ENCODE results near the gene PPP3R1. TPM values are rescaled to one million over a fixed set of nuclear protein-coding genes. Genes with fewer than 3 reads are reported as not detected.

The PPP3R1 gene
- total RNA-seq, 4 donors from 2014 or later: 19.3 to 28.0 (median 25.7) TPM

GRCh38 chr2:68158134-68158447, 94.2 kb downstream of the PPP3R1 start:
- H3K4me3 ChIP-seq: peak overlapping the region; percentile 83 to 98 (median 92)
- intact Hi-C loops (cut with DNase I): no loop called here
- H3K27ac ChIP-seq (replicated peaks in 1 of 4): peak overlapping the region; percentile 83 to 94 (median 88)
- H3K4me1 ChIP-seq: peaks cover 27 to 42% (median 36%) of the 10 kb centered on the region in 4 donors
- under 1% methylated on average over 7 of the region's 7 CpGs for WGBS
- no peak for DNase-seq (ENCODE audit: extremely low spot score)
- H3K9me3 ChIP-seq: no peaks in the 10 kb centered on the region
- no peak for TF ChIP-seq EP300 (IDR thresholded peaks at IDR 0.05)
- no peak for TF ChIP-seq POLR2A (IDR thresholded peaks at IDR 0.05; ENCODE audit: low read depth)
- TF ChIP-seq POLR2AphosphoS5 (IDR thresholded peaks at IDR 0.05): no peak
- TF ChIP-seq CTCF (IDR thresholded peaks at IDR 0.05): no peak
- no peaks in the 10 kb centered on the region for H3K27me3 ChIP-seq
- peaks cover 12 to 37% (median 24%) of the 10 kb centered on the region in 4 donors for H3K36me3 ChIP-seq

- no peaks in the 10 kb centered on the region for H3K9me3 ChIP-seq
- H3K4me1 ChIP-seq: peaks cover 27 to 47% (median 38%) of the 10 kb centered on the region in 4 donors
- TF ChIP-seq EP300 (IDR thresholded peaks at IDR 0.05) (no peak), CTCF (IDR thresholded peaks at IDR 0.05) (peak in 1 of 3 experiments; percentile 21), POLR2AphosphoS5 (IDR thresholded peaks at IDR 0.05) (peak; percentile 77 to 84)
- H3K4me3 ChIP-seq: peak within 1 kb of the TSS; percentile 83 to 98 (median 92)
- H3K27ac ChIP-seq (replicated peaks in 1 of 4): peak within 1 kb of the TSS; percentile 83 to 94 (median 88)
- no peaks in the 10 kb centered on the region for H3K27me3 ChIP-seq
- intact Hi-C loops (cut with DNase I): loop anchor here (2.0 kb wide), 1 partner anchor 95 kb away; the partner anchor contains the start of gene PPP3R1
- DNase-seq (ENCODE audit: extremely low spot score): peak; percentile 99
- WGBS: under 1% methylated on average over 39 of the region's 44 CpGs
- peaks cover 8 to 32% (median 19%) of the 10 kb centered on the region in 4 donors for H3K36me3 ChIP-seq
Measured at GRCh38 chr2:68157402-68158133, 94.8 kb downstream of the PPP3R1 start, which contains the start of gene PNO1. Gene PNO1, plus strand, starts transcription at chr2:68157888. Its CDS starts 47 bp downstream, at chr2:68157935.

- intact Hi-C loops (cut with DNase I): loop anchor here (2.0 kb wide), 1 partner anchor 96 kb away; the partner anchor contains the start of gene PPP3R1
- peaks cover 27 to 49% (median 43%) of the 10 kb centered on the region in 4 donors for H3K4me1 ChIP-seq
- peaks cover 5 to 26% (median 14%) of the 10 kb centered on the region in 4 donors for H3K36me3 ChIP-seq
- no peak for TF ChIP-seq POLR2A (IDR thresholded peaks at IDR 0.05; ENCODE audit: low read depth)
- no peak for TF ChIP-seq EP300 (IDR thresholded peaks at IDR 0.05)
- TF ChIP-seq POLR2AphosphoS5 (IDR thresholded peaks at IDR 0.05): no peak
- TF ChIP-seq CTCF (IDR thresholded peaks at IDR 0.05): no peak
- WGBS: 0% methylated on average over 1 of the region's 28 CpGs
- no peak for DNase-seq (ENCODE audit: extremely low spot score)
- H3K27me3 ChIP-seq: no peaks in the 10 kb centered on the region
- peak overlapping the region; percentile 83 to 94 (median 88) for H3K27ac ChIP-seq (replicated peaks in 1 of 4)
- no peaks in the 10 kb centered on the region for H3K9me3 ChIP-seq
- peak overlapping the region; percentile 83 to 98 (median 92) for H3K4me3 ChIP-seq
Measured at GRCh38 chr2:68157002-68157401, 95.3 kb downstream of the PPP3R1 start.

DNA sequence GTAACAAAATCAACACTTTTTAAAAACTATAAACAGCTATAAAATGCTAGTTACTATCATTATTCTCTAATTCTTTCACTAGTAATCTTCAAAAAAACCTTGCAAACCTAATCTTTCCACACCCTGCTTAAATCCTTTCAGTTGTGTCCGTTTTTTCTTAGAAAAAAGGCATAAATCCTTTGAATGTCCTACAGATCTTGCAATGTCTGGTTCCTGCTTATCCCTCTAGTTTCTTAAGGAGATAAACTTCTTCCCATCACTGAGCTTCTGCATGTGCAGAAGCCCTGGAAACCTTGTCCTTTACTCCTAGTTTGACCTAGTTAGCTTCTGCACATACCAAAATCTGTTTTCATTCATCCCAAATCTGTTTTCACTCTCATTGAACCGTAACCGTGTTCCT, 95.9 kb downstream of the PPP3R1 start:
- 10% methylated on average over 3 of the region's 3 CpGs for WGBS
- Histone ChIP-seq H3K36me3 (peaks cover 0 to 20% (median 8%) of the 10 kb centered on the region in 4 donors), H3K27me3 (no peaks in the 10 kb centered on the region), H3K9me3 (no peaks in the 10 kb centered on the region), H3K27ac (replicated peaks in 1 of 4) (peak overlapping the region; percentile 83 to 94 (median 88)), H3K4me1 (peaks cover 27 to 50% (median 43%) of the 10 kb centered on the region in 4 donors), H3K4me3 (peak overlapping the region; percentile 83 to 98 (median 92))
- intact Hi-C loops (cut with DNase I): loop anchor here (2.0 kb wide), 1 partner anchor 96 kb away; the partner anchor contains the start of gene PPP3R1
- TF ChIP-seq POLR2A (IDR thresholded peaks at IDR 0.05; ENCODE audit: low read depth): no peak
- DNase-seq (ENCODE audit: extremely low spot score): no peak

DNA sequence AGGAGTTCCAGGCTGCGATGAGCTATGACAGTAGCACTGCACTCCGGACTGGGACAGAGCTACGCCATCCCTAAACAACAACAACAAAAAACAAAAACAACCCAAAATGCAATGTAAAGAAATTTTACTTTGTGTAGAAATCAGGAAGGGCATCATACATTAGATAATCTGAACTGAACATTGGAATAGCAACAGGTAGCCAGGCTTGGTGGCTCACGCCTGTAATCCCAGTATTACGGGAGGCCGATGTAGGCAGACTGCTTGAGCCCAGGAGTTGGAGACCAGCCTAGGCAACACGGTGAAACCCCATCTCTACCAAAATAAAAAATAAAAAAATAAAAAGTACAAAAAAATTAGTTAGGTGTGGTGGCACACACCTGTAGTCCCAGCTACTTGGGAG, 96.7 kb downstream of the PPP3R1 start:
- TF ChIP-seq POLR2AphosphoS5 (IDR thresholded peaks at IDR 0.05) (no peak), POLR2A (IDR thresholded peaks at IDR 0.05; ENCODE audit: low read depth) (no peak), EP300 (IDR thresholded peaks at IDR 0.05) (no peak), CTCF (IDR thresholded peaks at IDR 0.05) (no peak)
- DNase-seq (ENCODE audit: extremely low spot score): no peak
- 95% methylated on average over 7 of the region's 7 CpGs for WGBS
- peaks cover 0 to 12% (median 3%) of the 10 kb centered on the region in 4 donors for H3K36me3 ChIP-seq
- H3K9me3 ChIP-seq: no peaks in the 10 kb centered on the region
- H3K4me3 ChIP-seq: no peak overlapping the region
- H3K27ac ChIP-seq (replicated peaks in 1 of 4): no peak overlapping the region
- H3K27me3 ChIP-seq: no peaks in the 10 kb centered on the region
- H3K4me1 ChIP-seq: peaks cover 27 to 55% (median 45%) of the 10 kb centered on the region in 4 donors
- intact Hi-C loops (cut with DNase I): loop anchor here (2.0 kb wide), 1 partner anchor 97 kb away; the partner anchor contains the start of gene PPP3R1

Measured in esophagus muscularis mucosa (tissue), 4 donors.